IMR-90 (cell line): ENCODE measurements around the gene TNK1. TPM values are rescaled to one million over a fixed set of nuclear protein-coding genes. Genes with fewer than 3 reads are reported as not detected.

ENCODE experiments used
- ATAC-seq: fragments of 200-7000 bp; cut with Tn5 transposase; 2 replicates; pipeline ENCODE4 v1.9.1; 2020; ENCODE audit warnings: low read depth, mild to moderate bottlenecking, moderate library complexity
- BruUV-seq: library from RNA; stranded (reverse); fragments of 400-500 nt; replicated peaks from 2 replicates; lab custom pipeline; 2021; lab: Mats Ljungman, UMichigan
- CTCF ChIA-PET: fragments of 300-600 bp; formaldehyde crosslinking; extraction: SDS; loops from one replicate; lab custom pipeline; 2021; ENCODE audit warnings: antibody characterized with exemption; lab: Yijun Ruan, JAX
- POLR2A ChIA-PET: fragments of 300-600 bp; sonication (Branson Sonifier 250); formaldehyde crosslinking; loops from one replicate; lab custom pipeline; 2022; ENCODE audit warnings: antibody characterized with exemption; ENCODE audit not compliant: unreplicated experiment; lab: Charles Lee
- DNase-seq: peaks from one replicate; pipeline ENCODE4 v3.0.0; 2013
- H2AFZ ChIP-seq: replicated peaks from 2 replicates; pipeline ENCODE3; 2013; ENCODE audit warnings: low read length, mild to moderate bottlenecking; ENCODE audit not compliant: poor library complexity
- H2AK5ac ChIP-seq: 2 replicates; pipeline ENCODE4 v1.6.1; 2013; ENCODE audit warnings: low read depth, low read length, inconsistent platforms
- H2AK9ac ChIP-seq: replicated peaks from 2 replicates; pipeline ENCODE3; 2013; ENCODE audit warnings: mild to moderate bottlenecking, low read depth, low read length, moderate library complexity; ENCODE audit not compliant: poor library complexity
- H2BK120ac ChIP-seq: 2 replicates; pipeline ENCODE4 v1.6.1; 2013; ENCODE audit warnings: low read depth, low read length, inconsistent platforms
- H2BK15ac ChIP-seq: 3 replicates; pipeline ENCODE4 v1.6.1; 2013; ENCODE audit warnings: low read depth, low read length, inconsistent platforms
- H2BK20ac ChIP-seq: 2 replicates; pipeline ENCODE4 v1.6.1; 2013; ENCODE audit warnings: low read depth, mild to moderate bottlenecking, inconsistent platforms, low read length, moderate library complexity
- H2BK5ac ChIP-seq: 2 replicates; pipeline ENCODE4 v1.6.1; 2013; ENCODE audit warnings: mild to moderate bottlenecking, low read depth, low read length, inconsistent platforms; ENCODE audit not compliant: poor library complexity, severe bottlenecking
- H3K14ac ChIP-seq: replicated peaks from 2 replicates; pipeline ENCODE4 v1.6.1; 2013; ENCODE audit warnings: low read depth, low read length, inconsistent platforms
- H3K18ac ChIP-seq: 2 replicates; pipeline ENCODE4 v1.6.1; 2013; ENCODE audit warnings: low read depth, low read length, control low read depth
- H3K23ac ChIP-seq: 2 replicates; pipeline ENCODE4 v1.6.1; 2013; ENCODE audit warnings: low read depth, low read length, inconsistent platforms
- H3K27ac ChIP-seq: 2 replicates; pipeline ENCODE4 v1.5.1; 2013; ENCODE audit warnings: mild to moderate bottlenecking, control low read depth, low read length; ENCODE audit not compliant: insufficient read depth
- H3K27me3 ChIP-seq: 2 replicates; pipeline ENCODE4 v1.6.1; 2013; ENCODE audit warnings: low read length; ENCODE audit not compliant: control insufficient read depth, insufficient read depth
- H3K36me3 ChIP-seq: 2 replicates; pipeline ENCODE4 v1.6.1; 2013; ENCODE audit warnings: low read length, mixed read lengths; ENCODE audit not compliant: control insufficient read depth, insufficient read depth
- H3K4ac ChIP-seq: 2 replicates; pipeline ENCODE4 v1.6.1; 2013; ENCODE audit warnings: low read depth, low read length, inconsistent platforms
- H3K4me1 ChIP-seq: 2 replicates; pipeline ENCODE4 v1.6.1; 2013; ENCODE audit warnings: low read length, mixed read lengths; ENCODE audit not compliant: control insufficient read depth, insufficient read depth
- H3K4me2 ChIP-seq: 2 replicates; pipeline ENCODE4 v1.6.1; 2013; ENCODE audit warnings: low read depth, mild to moderate bottlenecking, control low read depth, low read length, moderate library complexity
- H3K4me3 ChIP-seq: 2 replicates; pipeline ENCODE4 v1.5.1; 2013; ENCODE audit warnings: low read depth, mild to moderate bottlenecking, control low read depth, low read length, moderate library complexity; ENCODE audit not compliant: insufficient read depth
- H3K56ac ChIP-seq: 2 replicates; pipeline ENCODE4 v1.6.1; 2013; ENCODE audit warnings: low read length, inconsistent platforms; ENCODE audit not compliant: insufficient read depth; ENCODE audit errors: extremely low read depth
- H3K79me1 ChIP-seq, 2 experiments: 2 replicates each; pipeline ENCODE4 v1.6.1; 2013; ENCODE audit warnings: low read length in 2 of 2, inconsistent platforms in 1 of 2, low read depth in 1 of 2
- H3K9ac ChIP-seq: 2 replicates; pipeline ENCODE4 v1.6.1; 2013; ENCODE audit warnings: low read depth, low read length, control low read depth
- H3K9me1 ChIP-seq: 2 replicates; pipeline ENCODE4 v1.6.1; 2013; ENCODE audit warnings: low read length, inconsistent platforms; ENCODE audit not compliant: insufficient read depth
- H3K9me3 ChIP-seq: 2 replicates; pipeline ENCODE4 v1.6.1; 2013; ENCODE audit warnings: low read length; ENCODE audit not compliant: control insufficient read depth, insufficient read depth
- H4K20me1 ChIP-seq: 2 replicates; pipeline ENCODE4 v1.6.1; 2013; ENCODE audit warnings: low read length, inconsistent platforms; ENCODE audit not compliant: insufficient read depth
- H4K5ac ChIP-seq: 2 replicates; pipeline ENCODE4 v1.6.1; 2013; ENCODE audit warnings: mild to moderate bottlenecking, low read depth, low read length, control low read depth
- H4K8ac ChIP-seq, 2 experiments: 2 replicates each; pipeline ENCODE4 v1.6.1; 2013; ENCODE audit warnings: low read depth in 2 of 2, low read length in 2 of 2, control low read depth in 1 of 2, inconsistent platforms in 1 of 2
- H4K91ac ChIP-seq: 2 replicates; pipeline ENCODE4 v1.6.1; 2013; ENCODE audit warnings: low read depth, low read length, inconsistent platforms; ENCODE audit not compliant: insufficient read depth
- MXI1 ChIP-seq: IDR thresholded peaks from 2 replicates; pipeline ENCODE4 v1.6.1; 2012; ENCODE audit warnings: low read depth, mild to moderate bottlenecking, low read length, moderate library complexity, borderline replicate concordance
- POLR2A ChIP-seq: IDR thresholded peaks from 2 replicates; pipeline ENCODE4 v1.6.1; 2012; ENCODE audit warnings: mild to moderate bottlenecking, low read depth, low read length
- WGBS, 2 experiments: methylation state at CpG; one replicate each; pipeline versions ENCODE4 v1.1.5 to v1.1.7; 2013; ENCODE audit warnings: missing lambda C conversion rate in 2 of 2; ENCODE audit not compliant: insufficient read length in 1 of 2; ENCODE audit errors: extremely low coverage in 2 of 2; 5-methylcytosine and 5-hydroxymethylcytosine counted together
- dilution Hi-C: fragments of 300-500 bp; cut with HindIII; formaldehyde crosslinking; loops from one replicate; pipeline ENCODE4 v1.14.3; 2018; ENCODE audit warnings: low sequenced_read_pairs; ENCODE audit not compliant: unreplicated experiment
- in situ Hi-C: fragments of 300-500 bp; cut with MboI; formaldehyde crosslinking; loops from 3 replicates; pipeline ENCODE4 v1.14.3; 2019; ENCODE audit warnings: low sequenced_read_pairs, inconsistent platforms, mixed read lengths
- intact Hi-C: fragments of 100-400 bp; cut with micrococcal nuclease; formaldehyde crosslinking; loops from 2 replicates; pipeline ENCODE4 v1.10.0; 2022
- polyA plus RNA-seq, 3 experiments: library from polyadenylated mRNA; depleted of rRNA; stranded (reverse); fragments of >200 nt; gene quantifications; 2 replicates each; pipeline ENCODE4 v1.2.3, GENCODE V29; 2012; ENCODE audit warnings: low replicate concordance in 1 of 3
- total RNA-seq: library from RNA; depleted of rRNA; stranded (reverse); fragments of >200 nt; gene quantifications from 2 replicates; pipeline ENCODE4 v1.2.3, GENCODE V29; 2012

The TNK1 gene
- total and polyA plus RNA-seq, 2 of the 4 experiments (the other 2 are of a cell fraction): 0.44 to 0.54 TPM

GRCh38 chr17:7411427-7411750 lies 30.5 kb downstream of the TNK1 start:
- no peak overlapping the region for H3K27ac ChIP-seq
- peaks cover 11% of the 10 kb centered on the region for H4K20me1 ChIP-seq
- no peak overlapping the region for H4K91ac ChIP-seq
- no peak overlapping the region for H3K18ac ChIP-seq
- H2BK15ac ChIP-seq: no peak overlapping the region
- H3K14ac ChIP-seq: no peak overlapping the region
- H2BK120ac ChIP-seq: no peak overlapping the region
- no peak overlapping the region for H2AK5ac ChIP-seq
- intact Hi-C loops (no loop called here), dilution Hi-C loops (no loop called here), in situ Hi-C loops (no loop called here)
- H3K9me3 ChIP-seq: no peaks in the 10 kb centered on the region
- peaks cover 45% of the 10 kb centered on the region for H3K36me3 ChIP-seq
- 95% methylated on average over 4 of the region's 8 CpGs; no CpG with 5 or more reads in 1 of the 2 experiments for WGBS, 2 experiments
- no peak overlapping the region for H2BK5ac ChIP-seq
- H4K8ac ChIP-seq: no peak overlapping the region
- no peak overlapping the region for H3K4ac ChIP-seq
- no peak overlapping the region for H2AFZ ChIP-seq
- peaks cover 0 to 18% of the 10 kb centered on the region in 2 experiments; a peak in 3 of 4 replicates for H3K79me1 ChIP-seq
- DNase-seq (no peak), ATAC-seq (no peak)
- peaks cover 7% of the 10 kb centered on the region for H3K4me1 ChIP-seq
- H3K23ac ChIP-seq: no peak overlapping the region
- H4K5ac ChIP-seq: no peak overlapping the region
- no peak overlapping the region for H3K4me2 ChIP-seq
- ChIA-PET POLR2A (no interaction called here), CTCF (no interaction called here)
- no peak overlapping the region for H2BK20ac ChIP-seq
- no peak overlapping the region for H3K4me3 ChIP-seq
- no peak overlapping the region for H2AK9ac ChIP-seq
- TF ChIP-seq POLR2A (no peak), MXI1 (no peak)
- no TSS peak for BruUV-seq
- peaks cover 7% of the 10 kb centered on the region; the same call in 1 of the 2 replicates for H3K9me1 ChIP-seq
- H3K9ac ChIP-seq: no peak overlapping the region
- H3K56ac ChIP-seq: no peak overlapping the region
- no peaks in the 10 kb centered on the region for H3K27me3 ChIP-seq
